ENCODE data around the gene TIPARP. TPM values are rescaled to one million over a fixed set of nuclear protein-coding genes. Genes with fewer than 3 reads are reported as not detected.
"Not testable (repeated sequence)": the region's sequence is repeated elsewhere in the genome, so short reads cannot be mapped to it uniquely, and the experiment has no call there.

Gene TIPARP
- total RNA-seq, 1 donor from 2014 or later = 28.2 TPM

GRCh38 chr3:156729460-156730179 lies 55.2 kb downstream of the TIPARP start:
- DNase-seq = no peak
- intact Hi-C loops (cut with micrococcal nuclease) = no loop called here
- no peak for ATAC-seq

GRCh38 chr3:156731813-156732212 lies 57.4 kb downstream of the TIPARP start:
- ATAC-seq = no peak
- intact Hi-C loops (cut with micrococcal nuclease) = no loop called here
- DNase-seq = no peak

GRCh38 chr3:156732261-156732660 lies 57.9 kb downstream of the TIPARP start:
- no peak for ATAC-seq
- DNase-seq = no peak
- intact Hi-C loops (cut with micrococcal nuclease) = no loop called here

- intact Hi-C loops (cut with micrococcal nuclease) = no loop called here
- no peak for ATAC-seq
- DNase-seq = no peak
These were observed 58.5 kb downstream of the TIPARP start for GRCh38 chr3:156732715-156733421.

GRCh38 chr3:156734661-156735060 lies 60.3 kb downstream of the TIPARP start:
- intact Hi-C loops (cut with micrococcal nuclease); ATAC-seq; DNase-seq: not testable (repeated sequence)

GRCh38 chr3:156735471-156735870 lies 61.1 kb downstream of the TIPARP start:
- ATAC-seq (no peak), DNase-seq (no peak)
- intact Hi-C loops (cut with micrococcal nuclease) = no loop called here

- DNase-seq; intact Hi-C loops (cut with micrococcal nuclease); ATAC-seq: not testable (repeated sequence)
These were observed 62.7 kb downstream of the TIPARP start for GRCh38 chr3:156737049-156737448.

- no peak for ATAC-seq
- intact Hi-C loops (cut with micrococcal nuclease) = no loop called here
- DNase-seq = no peak
These were observed 63.9 kb downstream of the TIPARP start for GRCh38 chr3:156738251-156738650.

GRCh38 chr3:156739976-156740375 lies 65.6 kb downstream of the TIPARP start:
- no peak for ATAC-seq
- intact Hi-C loops (cut with micrococcal nuclease) = no loop called here
- DNase-seq = no peak

- ATAC-seq; DNase-seq; intact Hi-C loops (cut with micrococcal nuclease): not testable (repeated sequence)
These were observed 66.2 kb downstream of the TIPARP start for GRCh38 chr3:156740581-156740980.

GRCh38 chr3:156741935-156742334 lies 67.5 kb downstream of the TIPARP start:
- ATAC-seq (no peak), DNase-seq (no peak)
- intact Hi-C loops (cut with micrococcal nuclease) = no loop called here

GRCh38 chr3:156742401-156742800 lies 68.0 kb downstream of the TIPARP start:
- DNase-seq (no peak), ATAC-seq (no peak)
- intact Hi-C loops (cut with micrococcal nuclease) = no loop called here

- no peak for DNase-seq
- intact Hi-C loops (cut with micrococcal nuclease) = no loop called here
- no peak for ATAC-seq
These were observed 69.5 kb downstream of the TIPARP start for GRCh38 chr3:156743859-156744258.

GRCh38 chr3:156744631-156745030 lies 70.2 kb downstream of the TIPARP start:
- intact Hi-C loops (cut with micrococcal nuclease) = no loop called here
- no peak for DNase-seq
- no peak for ATAC-seq

GRCh38 chr3:156745766-156746165 lies 71.4 kb downstream of the TIPARP start:
- ATAC-seq (no peak), DNase-seq (no peak)
- intact Hi-C loops (cut with micrococcal nuclease) = no loop called here

- intact Hi-C loops (cut with micrococcal nuclease) = no loop called here
- ATAC-seq = no peak
- no peak for DNase-seq
These were observed 72.7 kb downstream of the TIPARP start for GRCh38 chr3:156747046-156747445.

- intact Hi-C loops (cut with micrococcal nuclease) = no loop called here
- no peak for DNase-seq
- ATAC-seq = no peak
These were observed 74.9 kb downstream of the TIPARP start for GRCh38 chr3:156749244-156749643.

GRCh38 chr3:156750191-156750873 lies 75.9 kb downstream of the TIPARP start:
- DNase-seq = no peak
- intact Hi-C loops (cut with micrococcal nuclease) = no loop called here
- peak; percentile 27 for ATAC-seq

GRCh38 chr3:156750874-156751245 lies 76.5 kb downstream of the TIPARP start:
- peak; percentile 29 for ATAC-seq
- no peak for DNase-seq
- intact Hi-C loops (cut with micrococcal nuclease) = no loop called here

GRCh38 chr3:156751461-156752025 lies 77.2 kb downstream of the TIPARP start:
- intact Hi-C loops (cut with micrococcal nuclease) = no loop called here
- peak; percentile 61 for DNase-seq
- peak; percentile 88 for ATAC-seq

Data from left ventricle myocardium superior (tissue), 1 donor.